ENCODE results near the gene QSOX2. TPM values are rescaled to one million over a fixed set of nuclear protein-coding genes. Genes with fewer than 3 reads are reported as not detected.

Gene QSOX2
- total RNA-seq, 1 experiment from 2014 or later = 9.9 TPM

GRCh38 chr9:136259517-136259813 is 13.9 kb upstream of the QSOX2 start:
- no peaks in the 10 kb centered on the region for H3K79me2 ChIP-seq (ENCODE audit: low read length)
- H3K9me3 ChIP-seq (ENCODE audit: low read length) = no peaks in the 10 kb centered on the region
- H3K9me2 ChIP-seq (replicated peaks; ENCODE audit: low read length) = no peaks in the 10 kb centered on the region
- ChIA-PET CTCF (no interaction called here), POLR2A (ENCODE audit: unreplicated experiment) (no interaction called here)
- no peak overlapping the region for H3K27ac ChIP-seq (ENCODE audit: low read length)
- no peak for DNase-seq
- intact Hi-C loops (cut with micrococcal nuclease) = no loop called here
- H3K4me1 ChIP-seq (ENCODE audit: insufficient read depth, low read length) = no peaks in the 10 kb centered on the region
- no peak for TF ChIP-seq EZH2phosphoT487 (IDR thresholded peaks at IDR 0.05; ENCODE audit: borderline replicate concordance, low read length)
- ATAC-seq = no peak
- H3F3A ChIP-seq (ENCODE audit: low read length, unreplicated experiment) = no peaks in the 10 kb centered on the region
- no peak overlapping the region for H3K4me2 ChIP-seq (ENCODE audit: low read length)
- no TSS peak for BruUV-seq (replicated peaks)
- no peak overlapping the region for H3K4me3 ChIP-seq (ENCODE audit: low read length)
- H3K27me3 ChIP-seq (ENCODE audit: low read length) = no peaks in the 10 kb centered on the region
- H3K36me3 ChIP-seq (ENCODE audit: low read depth, low read length) = no peaks in the 10 kb centered on the region
- H4K20me1 ChIP-seq (ENCODE audit: low read length) = no peaks in the 10 kb centered on the region
- no peak overlapping the region for H2AFZ ChIP-seq (ENCODE audit: low read length)
- H3K9ac ChIP-seq (ENCODE audit: low read length) = no peak overlapping the region

GRCh38 chr9:136258786-136259516 is 13.3 kb upstream of the QSOX2 start:
- Histone ChIP-seq H2AFZ (ENCODE audit: low read length) (no peak overlapping the region), H3K4me3 (ENCODE audit: low read length) (no peak overlapping the region), H3K79me2 (ENCODE audit: low read length) (no peaks in the 10 kb centered on the region), H3K36me3 (ENCODE audit: low read depth, low read length) (no peaks in the 10 kb centered on the region), H3K9me2 (replicated peaks; ENCODE audit: low read length) (no peaks in the 10 kb centered on the region), H3K27ac (ENCODE audit: low read length) (no peak overlapping the region), H3F3A (ENCODE audit: low read length, unreplicated experiment) (no peaks in the 10 kb centered on the region), H3K9ac (ENCODE audit: low read length) (no peak overlapping the region), H3K9me3 (ENCODE audit: low read length) (no peaks in the 10 kb centered on the region), H3K4me2 (ENCODE audit: low read length) (no peak overlapping the region), H3K4me1 (ENCODE audit: insufficient read depth, low read length) (no peaks in the 10 kb centered on the region), H3K27me3 (ENCODE audit: low read length) (no peaks in the 10 kb centered on the region), H4K20me1 (ENCODE audit: low read length) (no peaks in the 10 kb centered on the region)
- intact Hi-C loops (cut with micrococcal nuclease) = no loop called here
- DNase-seq (no peak), ATAC-seq (no peak)
- CTCF ChIA-PET = no interaction called here
- TF ChIP-seq EZH2 (IDR thresholded peaks at IDR 0.05; ENCODE audit: low read length, unreplicated experiment) = no peak
- no peak for TF ChIP-seq CTCF (conservative IDR thresholded peaks at IDR 0.05; ENCODE audit: low read depth, low read length)
- no peak for TF ChIP-seq EZH2phosphoT487 (IDR thresholded peaks at IDR 0.05; ENCODE audit: borderline replicate concordance, low read length)
- POLR2A ChIA-PET (ENCODE audit: unreplicated experiment) = no interaction called here
- BruUV-seq (replicated peaks) = no TSS peak

GRCh38 chr9:136258299-136258625 is 12.7 kb upstream of the QSOX2 start:
- no peak for DNase-seq
- no peaks in the 10 kb centered on the region for H3K36me3 ChIP-seq (ENCODE audit: low read depth, low read length)
- H3K9ac ChIP-seq (ENCODE audit: low read length) = no peak overlapping the region
- no peaks in the 10 kb centered on the region for H3K4me1 ChIP-seq (ENCODE audit: insufficient read depth, low read length)
- intact Hi-C loops (cut with micrococcal nuclease) = no loop called here
- H3K4me3 ChIP-seq (ENCODE audit: low read length) = no peak overlapping the region
- no peak overlapping the region for H3K27ac ChIP-seq (ENCODE audit: low read length)
- CTCF ChIA-PET = no interaction called here
- no peak overlapping the region for H2AFZ ChIP-seq (ENCODE audit: low read length)
- no peaks in the 10 kb centered on the region for H3K27me3 ChIP-seq (ENCODE audit: low read length)
- no peak for ATAC-seq
- BruUV-seq (replicated peaks) = no TSS peak
- no peak for TF ChIP-seq EZH2phosphoT487 (IDR thresholded peaks at IDR 0.05; ENCODE audit: borderline replicate concordance, low read length)
- TF ChIP-seq EZH2 (IDR thresholded peaks at IDR 0.05; ENCODE audit: low read length, unreplicated experiment) = no peak
- no peak for TF ChIP-seq CTCF (conservative IDR thresholded peaks at IDR 0.05; ENCODE audit: low read depth, low read length)
- no peaks in the 10 kb centered on the region for H3K79me2 ChIP-seq (ENCODE audit: low read length)
- H4K20me1 ChIP-seq (ENCODE audit: low read length) = no peaks in the 10 kb centered on the region
- POLR2A ChIA-PET (ENCODE audit: unreplicated experiment) = no interaction called here
- no peaks in the 10 kb centered on the region for H3K9me2 ChIP-seq (replicated peaks; ENCODE audit: low read length)
- no peaks in the 10 kb centered on the region for H3F3A ChIP-seq (ENCODE audit: low read length, unreplicated experiment)
- no peak overlapping the region for H3K4me2 ChIP-seq (ENCODE audit: low read length)
- H3K9me3 ChIP-seq (ENCODE audit: low read length) = no peaks in the 10 kb centered on the region

Data from PC-3 (cell line).